Measurements from ENCODE around the gene SMIM43.
"Not testable (repeated sequence)": the region's sequence is repeated elsewhere in the genome, so short reads cannot be mapped to it uniquely, and the experiment has no call there.

The SMIM43 gene

DNA sequence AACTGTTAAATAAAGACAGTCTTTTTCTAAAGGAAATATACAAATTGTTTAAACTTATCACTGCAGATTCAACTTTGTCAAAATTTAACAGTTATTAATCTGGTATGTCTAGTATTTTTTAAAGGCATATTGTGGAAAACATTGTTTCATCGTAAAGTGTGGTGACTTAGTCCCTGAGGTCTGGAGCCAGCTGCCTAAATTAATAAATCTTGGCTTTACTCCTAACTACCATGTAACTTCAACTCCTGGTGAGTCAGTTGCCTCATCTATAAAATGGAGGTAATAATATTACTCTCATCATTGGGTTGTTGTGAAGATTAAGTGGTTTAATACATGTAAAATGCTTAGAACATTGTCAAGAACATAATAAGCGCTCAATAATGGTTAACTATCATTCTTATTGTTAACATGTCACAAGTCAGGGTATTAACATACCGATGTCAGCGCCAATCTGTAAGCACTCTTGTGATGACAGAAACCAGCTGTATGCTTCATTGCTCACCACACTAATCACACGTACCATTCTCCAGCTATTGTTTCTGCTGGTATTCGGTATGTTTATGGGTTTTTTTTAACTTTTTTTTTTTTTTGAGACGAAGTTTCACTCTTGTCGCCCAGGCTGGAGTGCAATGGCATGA lies 14.1 kb upstream of the SMIM43 start:
- DNase-seq, result no peak

DNA sequence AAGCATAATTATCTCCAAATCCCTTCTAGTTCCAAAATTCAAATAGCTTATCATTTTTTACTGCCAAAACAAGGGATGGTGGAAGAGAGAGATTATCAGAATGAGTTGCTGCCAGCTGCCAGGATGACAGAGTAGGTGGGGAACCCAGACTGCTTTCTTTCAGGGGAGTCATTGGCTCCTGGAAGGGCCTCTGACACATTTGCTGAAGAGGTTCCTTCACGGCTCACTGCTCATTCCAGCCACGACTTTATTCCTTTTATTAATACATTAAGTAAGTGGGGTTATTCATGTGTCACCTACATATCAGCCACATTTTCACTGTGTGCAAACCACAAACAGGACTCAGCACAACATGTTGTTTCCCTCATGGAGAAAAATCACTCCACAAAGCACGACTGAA lies 12.7 kb upstream of the SMIM43 start:
- peak; percentile 27 for DNase-seq

DNA sequence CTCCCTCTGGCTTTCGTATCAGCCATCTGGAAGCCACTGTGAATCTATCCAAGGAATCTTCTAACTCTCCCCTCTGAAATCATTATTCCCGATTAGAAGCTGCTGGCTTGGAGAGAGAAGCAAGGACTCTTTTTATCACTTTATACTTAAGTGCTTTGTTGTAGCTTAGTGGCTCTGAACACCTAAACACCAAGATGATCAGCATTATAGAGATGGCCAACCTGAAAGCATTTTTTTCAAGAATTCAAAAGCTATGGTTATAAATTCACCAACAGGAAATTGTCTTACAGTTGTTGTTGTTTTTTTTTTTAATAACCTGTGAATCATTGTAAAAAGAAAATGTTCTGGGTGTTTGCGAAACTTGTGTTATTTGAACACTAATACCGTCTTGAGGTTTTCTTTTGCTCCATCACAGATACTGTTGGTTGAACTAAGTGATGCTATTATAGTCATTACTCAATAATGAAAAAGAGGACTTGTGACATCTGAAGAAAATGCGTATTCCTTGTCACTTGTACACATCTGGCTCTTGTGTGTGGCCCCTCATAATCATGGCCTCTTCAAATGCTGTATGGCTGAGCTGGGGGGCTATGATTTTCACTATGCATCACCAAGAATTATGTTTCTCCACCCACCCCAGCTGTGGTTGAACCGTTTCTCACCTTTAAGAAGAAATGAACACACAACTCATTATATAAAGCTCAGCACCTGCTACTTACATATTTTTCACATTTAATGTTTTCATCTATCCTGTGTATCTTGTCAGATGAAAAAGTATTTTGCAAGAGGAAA lies 11.8 kb upstream of the SMIM43 start:
- DNase-seq, result no peak

GRCh38 chr4:121773883-121774282 lies 8.9 kb upstream of the SMIM43 start:
- no peak for DNase-seq

GRCh38 chr4:121771869-121772268 lies 6.9 kb upstream of the SMIM43 start:
- DNase-seq, result no peak

DNA sequence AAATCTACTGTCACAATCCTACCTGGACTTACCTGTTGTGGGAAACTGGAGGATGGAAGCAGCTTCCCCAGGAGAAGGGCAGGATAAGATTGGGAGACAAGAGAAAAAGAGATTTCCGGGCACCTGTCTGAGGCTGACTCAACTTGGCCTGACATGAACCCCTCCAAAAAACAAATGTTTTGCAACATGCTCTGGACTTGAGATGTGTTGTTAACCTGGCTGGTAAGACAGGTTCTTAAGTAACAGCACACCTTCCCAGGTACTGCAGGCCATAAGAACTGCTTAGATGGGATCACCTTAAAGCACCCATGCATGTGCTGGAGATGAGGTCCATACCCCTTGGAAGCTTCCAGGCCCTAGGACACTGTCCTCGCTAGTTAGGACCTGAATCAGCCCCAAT lies 4.4 kb upstream of the SMIM43 start:
- DNase-seq, result no peak

GRCh38 chr4:121767166-121767565 lies 2.2 kb upstream of the SMIM43 start:
- DNase-seq, result no peak

DNA sequence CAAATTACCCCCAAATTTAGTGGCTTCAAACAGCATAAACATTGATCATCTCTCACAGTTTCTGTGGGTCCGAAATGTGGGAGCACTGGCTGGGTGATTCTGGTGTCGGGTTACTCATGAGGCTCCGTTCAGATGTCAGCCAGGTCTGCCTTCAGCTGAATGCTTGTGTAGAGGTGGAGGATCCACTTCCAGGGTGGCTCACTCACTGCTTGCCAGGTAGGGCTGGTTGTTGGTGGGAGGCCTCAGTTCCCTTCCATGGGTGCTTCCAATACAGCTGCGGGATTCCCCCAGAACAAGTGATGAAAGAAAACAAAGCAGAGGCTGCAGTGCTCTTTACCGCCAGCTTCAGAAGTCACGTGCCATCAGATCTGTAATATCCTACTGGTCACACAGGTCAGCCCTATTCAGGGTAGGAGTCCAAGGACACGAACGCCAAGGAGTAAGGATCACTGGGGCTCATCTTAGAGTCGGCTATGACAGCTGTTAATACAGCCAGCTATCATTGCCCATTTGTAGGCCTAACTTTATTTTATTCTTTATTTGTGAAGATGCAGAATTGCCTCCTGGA lies 1.1 kb upstream of the SMIM43 start:
- no peak for DNase-seq

DNA sequence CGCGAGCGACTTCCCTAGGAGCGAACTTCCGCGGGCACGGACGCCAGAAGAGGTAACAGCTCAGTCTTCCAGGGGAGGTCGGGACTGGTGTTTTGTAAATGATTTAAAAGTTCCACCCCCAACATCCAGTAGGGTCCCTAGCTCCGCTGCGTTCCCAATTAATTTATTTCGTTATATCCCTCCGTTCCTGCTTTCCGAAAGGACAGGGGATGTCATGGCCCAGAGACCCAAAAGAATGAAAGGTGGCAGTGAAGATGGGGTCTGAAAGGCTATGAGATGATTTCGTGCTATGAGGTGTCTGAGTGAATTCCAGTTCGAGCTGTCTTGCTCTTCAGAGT lies 373 bp upstream of the SMIM43 start:
- no peak for DNase-seq

DNA sequence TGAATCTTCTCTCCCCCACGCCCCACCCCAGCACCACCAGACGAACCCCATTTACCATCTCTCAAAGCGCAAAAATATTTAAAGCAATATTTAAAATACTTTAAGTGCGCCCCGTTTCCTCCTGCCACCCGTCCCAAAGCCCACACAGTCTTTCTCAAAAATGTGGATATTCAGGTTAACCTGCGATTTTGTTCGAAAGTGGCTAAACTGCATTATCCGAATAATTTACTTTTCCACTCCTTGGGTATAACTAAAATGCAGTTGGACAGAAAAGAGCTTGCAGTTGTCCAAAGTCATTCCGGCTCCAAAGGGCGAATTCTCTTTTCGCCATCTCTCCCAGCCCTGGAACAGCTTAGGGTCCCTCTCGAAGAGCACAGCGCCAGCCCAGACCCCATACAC lies 662 bp downstream of the SMIM43 start:
- no peak for DNase-seq

DNA sequence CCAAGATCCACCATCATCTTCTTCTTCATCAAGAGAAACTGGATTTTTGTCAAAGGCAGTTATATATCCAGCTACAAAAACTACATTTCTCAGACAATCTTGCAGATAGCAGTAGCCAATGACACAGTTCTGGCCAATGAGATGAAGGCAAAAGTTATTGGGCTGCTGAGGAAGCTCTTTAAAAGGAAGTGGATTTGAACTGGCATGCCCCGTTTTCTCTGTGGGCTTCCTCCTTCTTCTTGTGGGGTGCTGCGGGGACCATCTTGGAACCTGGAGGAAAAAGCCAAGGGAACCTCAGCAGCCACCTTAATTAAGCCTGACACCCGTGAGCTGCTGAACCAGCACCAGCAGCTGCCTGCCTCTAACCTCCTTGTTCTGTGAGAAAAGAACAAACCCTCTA lies 4.8 kb downstream of the SMIM43 start:
- DNase-seq, result no peak

- no peak for DNase-seq
Measured at GRCh38 chr4:121758925-121759568, 5.9 kb downstream of the SMIM43 start.

DNA sequence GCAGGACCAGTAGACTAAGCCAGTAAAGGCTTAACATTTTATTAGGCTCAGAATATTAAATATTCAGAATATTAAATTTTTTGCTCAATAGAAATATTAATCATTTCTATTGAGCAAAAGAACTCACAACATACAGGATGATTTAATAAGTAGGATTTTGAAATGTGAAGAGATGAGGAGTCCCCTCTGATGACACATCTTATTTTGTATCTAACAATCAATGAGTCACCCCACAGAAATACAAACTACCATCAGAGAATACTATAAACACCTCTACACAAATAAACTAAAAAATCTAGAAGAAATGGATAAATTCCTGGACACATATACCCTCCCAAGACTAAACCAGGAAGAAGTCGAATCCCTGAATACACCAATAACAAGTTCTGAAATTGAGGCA lies 12.8 kb downstream of the SMIM43 start:
- DNase-seq, result not testable (repeated sequence)

DNA sequence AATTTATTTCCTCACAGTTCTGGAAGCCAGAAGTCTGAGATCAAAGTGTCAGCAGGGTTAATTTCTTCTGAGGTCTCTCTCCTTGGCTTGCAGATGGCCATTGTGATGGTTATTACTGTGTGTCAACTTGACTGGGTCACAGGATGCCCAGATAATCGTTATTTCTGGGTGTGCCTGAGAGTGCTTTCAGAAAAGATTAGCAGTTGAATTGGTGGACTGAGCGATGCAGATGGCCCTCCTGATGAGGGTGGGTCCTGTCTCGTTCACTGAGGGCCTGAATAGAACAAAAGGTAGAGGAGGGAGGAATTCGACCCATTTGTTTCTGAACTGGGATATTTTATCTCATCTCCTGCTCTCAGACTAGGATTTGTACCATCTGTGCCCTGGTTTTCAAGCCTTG lies 15.7 kb downstream of the SMIM43 start:
- no peak for DNase-seq

- DNase-seq, result no peak
Measured at GRCh38 chr4:121742794-121743193, 22.2 kb downstream of the SMIM43 start.

- no peak for DNase-seq
Measured at GRCh38 chr4:121741751-121742150, 23.2 kb downstream of the SMIM43 start.

GRCh38 chr4:121740796-121741409 lies 24.1 kb downstream of the SMIM43 start:
- no peak for DNase-seq

DNA sequence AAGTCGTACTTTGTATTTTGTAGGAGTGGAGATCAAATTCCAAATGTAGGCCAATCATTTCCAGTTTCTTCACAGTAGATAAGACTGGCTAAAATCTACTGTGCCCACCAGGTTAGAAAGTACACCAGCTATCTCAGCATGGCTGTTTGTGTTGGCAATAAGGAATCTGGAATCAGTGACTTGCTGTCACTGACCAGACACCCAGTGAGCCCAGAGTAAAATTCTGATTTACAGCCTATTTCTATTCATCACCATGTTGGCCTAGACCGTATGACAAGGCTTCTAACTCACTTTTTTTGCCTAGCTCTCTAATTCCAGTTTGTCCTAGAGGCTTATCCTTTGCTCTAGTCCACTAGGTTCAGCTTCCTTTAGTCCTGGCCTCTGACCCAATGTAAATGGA lies 25.4 kb downstream of the SMIM43 start:
- no peak for DNase-seq

- no peak for DNase-seq
Measured at GRCh38 chr4:121738780-121739535, 26.0 kb downstream of the SMIM43 start.

- DNase-seq, result no peak
Measured at GRCh38 chr4:121737846-121738554, 27.0 kb downstream of the SMIM43 start.

GRCh38 chr4:121736735-121737351 lies 28.1 kb downstream of the SMIM43 start:
- peak; percentile 79 for DNase-seq

DNA sequence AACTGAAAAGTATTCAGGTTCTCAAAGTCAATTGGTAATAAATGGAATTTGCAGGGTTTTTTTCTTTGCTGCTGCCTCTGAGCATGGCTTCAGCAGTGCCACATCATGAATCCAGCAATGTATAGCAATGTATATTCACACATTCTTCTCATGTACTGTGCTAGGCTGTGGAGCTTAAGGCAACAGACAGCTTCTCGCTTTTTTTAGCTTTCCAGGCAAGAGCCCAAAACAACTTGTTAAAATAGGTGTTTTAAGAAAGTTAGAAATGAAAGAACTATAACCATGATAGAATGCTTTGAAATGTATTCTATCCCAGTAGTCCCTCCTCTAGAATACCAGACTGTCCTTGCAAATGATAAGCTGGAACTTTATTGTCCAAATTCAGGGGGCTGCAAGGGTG lies 30.4 kb downstream of the SMIM43 start:
- DNase-seq, result no peak
